K562 (cell line): Measurements from ENCODE around the gene GCNT2. TPM values are rescaled to one million over a fixed set of nuclear protein-coding genes. Genes with fewer than 3 reads are reported as not detected.

Source experiments
- ATAC-seq: fragments of 200-7000 bp; cut with Tn5 transposase; 3 replicates; pipeline ENCODE4 v1.9.1; 2020; ENCODE audit warnings: moderate library complexity
- BruUV-seq: library from RNA; stranded (reverse); fragments of 400-500 nt; replicated peaks from 2 replicates; lab custom pipeline; 2021; lab: Mats Ljungman, UMichigan
- CTCF ChIA-PET: fragments of 300-600 bp; formaldehyde crosslinking; extraction: SDS; loops from one replicate; lab custom pipeline; 2021; ENCODE audit warnings: low intra/inter-chr PET ratio; lab: Yijun Ruan, JAX
- POLR2A ChIA-PET: fragments of 300-600, 350-650 bp; sonication (Branson Sonifier 250); formaldehyde crosslinking; extraction: SDS; loops from one replicate; lab custom pipeline; 2021; ENCODE audit warnings: antibody characterized with exemption, inconsistent platforms; lab: Yijun Ruan, JAX
- DNase-seq, 4 experiments: peaks; one replicate each; pipeline versions ENCODE4 v3.0.0 to v3.0.0-alpha.2; 2011 to 2018; ENCODE audit warnings: low spot score in 3 of 4, mixed read lengths in 3 of 4; ENCODE audit errors: extremely low read depth in 1 of 4
- FAIRE-seq: peaks from 2 replicates; lab custom pipeline; 2011; peaks lifted over from hg19 to GRCh38; lab: Jason Lieb, UNC
- H2AFZ ChIP-seq: 2 replicates; pipeline ENCODE4 v1.6.0; 2011; ENCODE audit warnings: low read depth, low read length, control low read depth, inconsistent platforms
- H3K27ac ChIP-seq: fragments of 200-600 bp; 3 replicates; pipeline ENCODE4 v1.8.0; 2011; ENCODE audit warnings: low read depth, mild to moderate bottlenecking, control low read depth, inconsistent platforms, low read length, moderate library complexity, mixed read lengths; ENCODE audit errors: extremely low read depth
- H3K27me3 ChIP-seq, 2 experiments: fragments of 300-600 bp in 1 of 2; 2 replicates in 1 of 2; 3 replicates in 1 of 2; pipeline versions ENCODE4 v1.6.0 to v1.8.0; 2011; ENCODE audit warnings: inconsistent platforms in 2 of 2, low read length in 2 of 2, mild to moderate bottlenecking in 1 of 2, mixed read lengths in 1 of 2, moderate library complexity in 1 of 2; ENCODE audit not compliant: control insufficient read depth in 2 of 2, insufficient read depth in 2 of 2
- H3K36me3 ChIP-seq: fragments of 300-600 bp; 3 replicates; pipeline ENCODE4 v1.8.0; 2011; ENCODE audit warnings: mild to moderate bottlenecking, low read length, inconsistent platforms; ENCODE audit not compliant: control insufficient read depth, insufficient read depth
- H3K4me1 ChIP-seq, 2 experiments: fragments of 200-600 bp in 1 of 2; replicated peaks in 1 of 2; 2 replicates in 1 of 2; 3 replicates in 1 of 2; pipeline versions ENCODE4 v1.5.1 to v1.8.0; 2011; ENCODE audit warnings: inconsistent platforms in 2 of 2, low read length in 2 of 2, mild to moderate bottlenecking in 1 of 2, mixed read lengths in 1 of 2, moderate library complexity in 1 of 2; ENCODE audit not compliant: control insufficient read depth in 2 of 2, insufficient read depth in 2 of 2
- H3K4me2 ChIP-seq: 2 replicates; pipeline ENCODE4 v1.6.1; 2011; ENCODE audit warnings: low read length, control low read depth, inconsistent platforms, mixed read lengths; ENCODE audit not compliant: insufficient read depth
- H3K4me3 ChIP-seq: fragments of 200-600 bp; sonication (generic), shearing (Covaris generic); 2 replicates; pipeline ENCODE4 v1.5.1; 2016; ENCODE audit warnings: control low read depth, inconsistent platforms
- H3K79me2 ChIP-seq: fragments of 200-600 bp; 3 replicates; pipeline ENCODE4 v1.8.0; 2011; ENCODE audit warnings: low read length, inconsistent platforms; ENCODE audit not compliant: control insufficient read depth, insufficient read depth
- H3K9ac ChIP-seq, 2 experiments: 2 replicates each; pipeline versions ENCODE4 v1.6.0 to v1.6.1; 2011; ENCODE audit warnings: low read depth in 2 of 2, low read length in 2 of 2, control low read depth in 1 of 2, inconsistent platforms in 1 of 2, mild to moderate bottlenecking in 1 of 2, mixed read lengths in 1 of 2; ENCODE audit not compliant: insufficient read depth in 1 of 2
- H3K9me1 ChIP-seq: one replicate; pipeline ENCODE4 v1.6.0; 2011; ENCODE audit warnings: inconsistent platforms, mild to moderate bottlenecking, low read length, moderate library complexity; ENCODE audit not compliant: control insufficient read depth, insufficient read depth
- H3K9me3 ChIP-seq: replicated peaks from 2 replicates; pipeline ENCODE4 v1.5.1; 2011; ENCODE audit warnings: low read depth, low read length, inconsistent platforms; ENCODE audit not compliant: control insufficient read depth, insufficient read depth
- H4K20me1 ChIP-seq: replicated peaks from 2 replicates; pipeline ENCODE4 v1.6.1; 2011; ENCODE audit warnings: low read length, inconsistent platforms, mixed read lengths; ENCODE audit not compliant: control insufficient read depth, insufficient read depth
- LEF1 ChIP-seq: fragments of 450-650 bp; IDR thresholded peaks from 2 replicates; pipeline ENCODE4 v1.6.1; 2016; ENCODE audit warnings: mild to moderate bottlenecking
- NFIC ChIP-seq: fragments of 450-650 bp; IDR thresholded peaks from 2 replicates; pipeline ENCODE4 v1.6.1; 2017; ENCODE audit warnings: mild to moderate bottlenecking, inconsistent platforms
- PTBP1 ChIP-seq: fragments of 200-400 bp; formaldehyde crosslinking; IDR thresholded peaks from 2 replicates; pipeline ENCODE4 v1.6.1; 2017; ENCODE audit warnings: low read depth, low read length
- RAD21 ChIP-seq, 2 experiments: fragments of 250-450 bp in 1 of 2; fragments of 450-650 bp in 1 of 2; sonication (Bioruptor Pico) in 1 of 2; formaldehyde crosslinking in 1 of 2; IDR thresholded peaks in 1 of 2; conservative IDR thresholded peaks in 1 of 2; 2 replicates each; pipeline versions ENCODE4 v1.4.0 to v1.8.0; 2020 to 2022; ENCODE audit warnings: mild to moderate bottlenecking in 2 of 2, moderate library complexity in 1 of 2
- SIX5 ChIP-seq, 2 experiments: IDR thresholded peaks; 2 replicates each; pipeline ENCODE4 v1.6.1; 2011; ENCODE audit warnings: low read length in 2 of 2, borderline replicate concordance in 1 of 2, low read depth in 1 of 2, mild to moderate bottlenecking in 1 of 2, moderate library complexity in 1 of 2; ENCODE audit not compliant: insufficient read depth in 1 of 2
- WGBS: fragments of 100-300 bp; shearing (Covaris generic); methylation state at CpG from one replicate; pipeline ENCODE4 v1.1.6; 2016; ENCODE audit warnings: low coverage, mixed read lengths; ENCODE audit not compliant: insufficient coverage; ENCODE audit errors: missing lambda C conversion rate; 5-methylcytosine and 5-hydroxymethylcytosine counted together
- in situ Hi-C: fragments of 300-500 bp; cut with MboI; formaldehyde crosslinking; loops from 4 replicates; pipeline ENCODE4 v1.15.0; 2018; ENCODE audit warnings: inconsistent platforms, mixed read lengths
- intact Hi-C: fragments of 100-400 bp; cut with micrococcal nuclease; formaldehyde crosslinking; loops from 2 replicates; pipeline ENCODE4 v1.14.2; 2022
- polyA plus RNA-seq, 8 experiments: library from polyadenylated mRNA; depleted of rRNA in 4 of 8; stranded (reverse) in 5 of 8; unstranded in 3 of 8; fragments of >200 nt; fragmentation: Nextera tagmentation in 2 of 8; fragmentation: Illumina TruSeq in 1 of 8; extraction: Ambion mirVana in 2 of 8; extraction: Trizol in 1 of 8; gene quantifications; 2 replicates each; pipeline versions ENCODE4 v1.2.1 to v1.2.3, GENCODE V29; 2011 to 2014; ENCODE audit warnings: inconsistent platforms in 1 of 8, missing spikeins in 1 of 8
- total RNA-seq, 7 experiments: library from RNA; depleted of rRNA in 6 of 7; stranded (reverse); fragments of >200 nt in 6 of 7; fragmentation: Illumina TruSeq in 2 of 7; extraction: Trizol in 2 of 7; gene quantifications; 2 replicates each; pipeline versions ENCODE4 v1.2.1 to v1.2.3, GENCODE V29; 2011 to 2021; ENCODE audit warnings: low replicate concordance in 1 of 7
- TF ChIP-seq, protein P1 (sequence below): IDR thresholded peaks from 2 replicates; pipeline ENCODE4 v1.6.1; 2011; ENCODE audit warnings: borderline replicate concordance, low read depth, mild to moderate bottlenecking, moderate library complexity, low read length; ENCODE audit not compliant: insufficient read depth, poor library complexity, severe bottlenecking
- TF ChIP-seq, protein P2 (sequence below): fragments of 450-650 bp; formaldehyde crosslinking; IDR thresholded peaks from 2 replicates; pipeline ENCODE4 v1.4.0; 2020; ENCODE audit warnings: mild to moderate bottlenecking, mixed read lengths
- TF ChIP-seq, protein P3 (sequence below): fragments of 450-650 bp; formaldehyde crosslinking; IDR thresholded peaks from 2 replicates; pipeline ENCODE4 v1.4.0; 2020; ENCODE audit warnings: mild to moderate bottlenecking, moderate library complexity

The GCNT2 gene
- total and polyA plus RNA-seq, 9 of the 15 experiments (the other 6 are each of a cell fraction or from before 2014, with no cell fraction given), result 0.78 to 2.6 (median 1.6) TPM

DNA sequence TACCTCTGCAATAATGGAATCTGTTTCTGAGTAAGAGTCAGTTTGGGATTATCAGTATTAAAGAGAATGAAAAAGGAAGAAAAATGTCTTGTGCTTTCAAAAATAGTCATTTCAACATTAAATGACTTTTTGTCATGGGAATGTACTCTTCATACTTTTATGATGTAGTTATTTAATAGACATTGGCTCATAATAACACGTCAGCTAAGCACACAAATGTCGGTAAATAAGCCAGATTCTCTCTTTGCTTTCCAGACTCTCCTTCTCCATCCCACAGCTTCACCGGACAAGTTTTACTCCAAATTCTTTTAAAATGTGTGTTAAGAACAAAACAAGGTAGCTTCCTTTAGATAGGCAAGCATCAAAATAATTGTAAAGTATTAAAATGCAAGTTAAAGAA lies 97.3 kb downstream of the GCNT2 start (continued):
- TF ChIP-seq, protein P1, sequence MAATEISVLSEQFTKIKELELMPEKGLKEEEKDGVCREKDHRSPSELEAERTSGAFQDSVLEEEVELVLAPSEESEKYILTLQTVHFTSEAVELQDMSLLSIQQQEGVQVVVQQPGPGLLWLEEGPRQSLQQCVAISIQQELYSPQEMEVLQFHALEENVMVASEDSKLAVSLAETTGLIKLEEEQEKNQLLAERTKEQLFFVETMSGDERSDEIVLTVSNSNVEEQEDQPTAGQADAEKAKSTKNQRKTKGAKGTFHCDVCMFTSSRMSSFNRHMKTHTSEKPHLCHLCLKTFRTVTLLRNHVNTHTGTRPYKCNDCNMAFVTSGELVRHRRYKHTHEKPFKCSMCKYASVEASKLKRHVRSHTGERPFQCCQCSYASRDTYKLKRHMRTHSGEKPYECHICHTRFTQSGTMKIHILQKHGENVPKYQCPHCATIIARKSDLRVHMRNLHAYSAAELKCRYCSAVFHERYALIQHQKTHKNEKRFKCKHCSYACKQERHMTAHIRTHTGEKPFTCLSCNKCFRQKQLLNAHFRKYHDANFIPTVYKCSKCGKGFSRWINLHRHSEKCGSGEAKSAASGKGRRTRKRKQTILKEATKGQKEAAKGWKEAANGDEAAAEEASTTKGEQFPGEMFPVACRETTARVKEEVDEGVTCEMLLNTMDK, result no peak
- TF ChIP-seq LEF1 (no peak), SIX5 (IDR thresholded peaks at IDR 0.05; ENCODE audit: borderline replicate concordance in 1 of 2, insufficient read depth in 1 of 2, low read depth in 1 of 2, low read length in 2 of 2) (no peak)
- TF ChIP-seq, protein P2, sequence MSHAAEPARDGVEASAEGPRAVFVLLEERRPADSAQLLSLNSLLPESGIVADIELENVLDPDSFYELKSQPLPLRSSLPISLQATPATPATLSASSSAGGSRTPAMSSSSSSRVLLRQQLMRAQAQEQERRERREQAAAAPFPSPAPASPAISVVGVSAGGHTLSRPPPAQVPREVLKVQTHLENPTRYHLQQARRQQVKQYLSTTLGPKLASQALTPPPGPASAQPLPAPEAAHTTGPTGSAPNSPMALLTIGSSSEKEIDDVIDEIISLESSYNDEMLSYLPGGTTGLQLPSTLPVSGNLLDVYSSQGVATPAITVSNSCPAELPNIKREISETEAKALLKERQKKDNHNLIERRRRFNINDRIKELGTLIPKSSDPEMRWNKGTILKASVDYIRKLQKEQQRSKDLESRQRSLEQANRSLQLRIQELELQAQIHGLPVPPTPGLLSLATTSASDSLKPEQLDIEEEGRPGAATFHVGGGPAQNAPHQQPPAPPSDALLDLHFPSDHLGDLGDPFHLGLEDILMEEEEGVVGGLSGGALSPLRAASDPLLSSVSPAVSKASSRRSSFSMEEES (CRISPR knock-in tag), result no peak

DNA sequence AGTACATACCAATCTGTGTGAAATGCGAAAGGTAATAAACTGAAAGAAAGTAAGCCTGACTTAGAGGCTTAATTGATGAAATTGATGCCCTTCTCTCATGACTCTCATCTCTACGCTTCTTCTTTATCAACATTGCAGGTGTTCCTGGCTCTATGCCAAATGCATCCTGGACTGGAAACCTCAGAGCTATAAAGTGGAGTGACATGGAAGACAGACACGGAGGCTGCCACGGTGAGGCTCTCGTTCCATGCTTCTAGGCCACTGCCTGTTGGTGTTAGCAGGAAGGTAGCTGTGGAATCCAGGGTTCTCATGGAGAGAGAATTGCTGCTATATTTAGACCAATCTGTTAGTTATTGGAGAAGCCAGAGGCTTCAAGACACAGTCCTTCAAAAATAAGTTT lies 100.1 kb downstream of the GCNT2 start:
- POLR2A ChIA-PET, result interaction anchor here (0.7 kb wide), 2 partner anchors 17 to 25 kb away, joined by 3 read pairs; no protein-coding TSS in a partner anchor
- CTCF ChIA-PET, result no interaction called here
- no peak overlapping the region for H3K9ac ChIP-seq
- H3K27ac ChIP-seq, result no peak overlapping the region
- H3K36me3 ChIP-seq, result no peaks in the 10 kb centered on the region
- H3K4me1 ChIP-seq, result no peaks in the 10 kb centered on the region
- no peaks in the 10 kb centered on the region for H3K79me2 ChIP-seq
- no peak overlapping the region for H2AFZ ChIP-seq
- FAIRE-seq (no peak), DNase-seq (peak in 1 of 4 experiments; percentile 20), ATAC-seq (peak; percentile 55; the same call in 2 of the 3 replicates)
- intact Hi-C loops (loop anchor here (5.0 kb wide), 1 partner anchor 181 kb away; no protein-coding TSS in a partner anchor), in situ Hi-C loops (no loop called here)
- WGBS, result 27% methylated on average over 5 of the region's 5 CpGs
- H3K27me3 ChIP-seq, result 0 out of 5 replicates have a peak, but pooled peaks cover 0 to 4% of the 10 kb centered on the region in 2 experiments
- BruUV-seq, result no TSS peak
- H3K4me3 ChIP-seq, result no peak overlapping the region
- no peaks in the 10 kb centered on the region; the same call in 1 of the 2 replicates for H3K9me3 ChIP-seq
- no peaks in the 10 kb centered on the region for H4K20me1 ChIP-seq
- H3K9me1 ChIP-seq, result no peaks in the 10 kb centered on the region
- H3K4me2 ChIP-seq, result no peak overlapping the region
- TF ChIP-seq NFIC, result peak; percentile 96
- no peak for TF ChIP-seq PTBP1
- TF ChIP-seq, protein P3, sequence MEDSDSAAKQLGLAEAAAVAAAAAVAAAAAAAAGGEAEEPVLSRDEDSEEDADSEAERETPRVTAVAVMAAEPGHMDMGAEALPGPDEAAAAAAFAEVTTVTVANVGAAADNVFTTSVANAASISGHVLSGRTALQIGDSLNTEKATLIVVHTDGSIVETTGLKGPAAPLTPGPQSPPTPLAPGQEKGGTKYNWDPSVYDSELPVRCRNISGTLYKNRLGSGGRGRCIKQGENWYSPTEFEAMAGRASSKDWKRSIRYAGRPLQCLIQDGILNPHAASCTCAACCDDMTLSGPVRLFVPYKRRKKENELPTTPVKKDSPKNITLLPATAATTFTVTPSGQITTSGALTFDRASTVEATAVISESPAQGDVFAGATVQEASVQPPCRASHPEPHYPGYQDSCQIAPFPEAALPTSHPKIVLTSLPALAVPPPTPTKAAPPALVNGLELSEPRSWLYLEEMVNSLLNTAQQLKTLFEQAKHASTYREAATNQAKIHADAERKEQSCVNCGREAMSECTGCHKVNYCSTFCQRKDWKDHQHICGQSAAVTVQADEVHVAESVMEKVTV (CRISPR knock-in tag), result no peak
- peak; percentile 13 to 51; a peak in 2 of 4 replicates for TF ChIP-seq RAD21 (CRISPR knock-in tag; conservative IDR thresholded peaks at IDR 0.05 in 1 of 2, IDR thresholded peaks at IDR 0.05 in 1 of 2)
